Left ventricle myocardium superior (tissue), 1 donor: ENCODE results near the gene RPL10A. TPM values are rescaled to one million over a fixed set of nuclear protein-coding genes. Genes with fewer than 3 reads are reported as not detected.

Experiments used
- ATAC-seq: fragments of 200-7000 bp; cut with Tn5 transposase; one replicate; pipeline ENCODE4 v1.9.1; 2020; ENCODE audit warnings: mild to moderate bottlenecking, moderate library complexity
- DNase-seq: peaks from one replicate; pipeline ENCODE4 v3.0.0-alpha.2; 2020
- intact Hi-C: fragments of 100-400 bp; cut with micrococcal nuclease; formaldehyde crosslinking; loops from one replicate; pipeline ENCODE4 v1.11.0; 2022
- total RNA-seq: library from RNA; stranded (reverse); fragmentation: NEBNext Ultra II Directional; extraction: Animal tissue kit (Norgen Biotek cat#: 25700); gene quantifications from one replicate; pipeline ENCODE4 v1.2.1, GENCODE V29; 2021
- donor health status: DM: no; HTN: yes; CAD: no; lungs with severe emphysema.

RPL10A gene
- total RNA-seq, 1 donor from 2014 or later = 560 TPM

GRCh38 chr6:35487658-35488516, 19.7 kb downstream of the RPL10A start:
- DNase-seq (no peak), ATAC-seq (no peak)
- intact Hi-C loops = no loop called here

- DNase-seq (no peak), ATAC-seq (no peak)
- intact Hi-C loops = no loop called here
Observed at GRCh38 chr6:35488517-35488862, 20.3 kb downstream of the RPL10A start.

GRCh38 chr6:35489066-35489465, 20.9 kb downstream of the RPL10A start:
- intact Hi-C loops = no loop called here
- ATAC-seq (no peak), DNase-seq (no peak)

GRCh38 chr6:35489995-35490791, 22.0 kb downstream of the RPL10A start:
- DNase-seq (peak; percentile 92), ATAC-seq (peak; percentile 77)
- intact Hi-C loops = no loop called here

- intact Hi-C loops = no loop called here
- no peak for DNase-seq
- no peak for ATAC-seq
Observed at GRCh38 chr6:35490821-35491557, 22.8 kb downstream of the RPL10A start.

GRCh38 chr6:35491558-35492257, 23.5 kb downstream of the RPL10A start:
- intact Hi-C loops = no loop called here
- ATAC-seq = no peak
- no peak for DNase-seq

GRCh38 chr6:35492258-35492973, 24.2 kb downstream of the RPL10A start:
- ATAC-seq = no peak
- intact Hi-C loops = no loop called here
- no peak for DNase-seq

GRCh38 chr6:35492974-35493284, 24.7 kb downstream of the RPL10A start:
- intact Hi-C loops = no loop called here
- ATAC-seq = no peak
- no peak for DNase-seq

- ATAC-seq (no peak), DNase-seq (no peak)
- intact Hi-C loops = no loop called here
Observed at GRCh38 chr6:35493307-35493983, 25.2 kb downstream of the RPL10A start.

- intact Hi-C loops = no loop called here
- ATAC-seq (no peak), DNase-seq (peak; percentile 51)
Observed at GRCh38 chr6:35494161-35494563, 26.0 kb downstream of the RPL10A start.

- ATAC-seq (no peak), DNase-seq (no peak)
- intact Hi-C loops = no loop called here
Observed at GRCh38 chr6:35495258-35496035, 27.2 kb downstream of the RPL10A start.

- intact Hi-C loops = no loop called here
- ATAC-seq (peak; percentile 45), DNase-seq (peak; percentile 70)
Observed at GRCh38 chr6:35496036-35496840, 28.0 kb downstream of the RPL10A start.

GRCh38 chr6:35496841-35497570, 28.8 kb downstream of the RPL10A start, which contains the start of gene TEAD3:
TSS of gene TEAD3 (minus strand) at chr6:35497079.
- peak; percentile 64 for ATAC-seq
- DNase-seq = peak; percentile 82
- intact Hi-C loops = no loop called here

- ATAC-seq (peak; percentile 56), DNase-seq (peak; percentile 88)
- intact Hi-C loops = no loop called here
Observed at GRCh38 chr6:35497571-35498421, 29.6 kb downstream of the RPL10A start.

GRCh38 chr6:35498422-35499067, 30.3 kb downstream of the RPL10A start:
- no peak for ATAC-seq
- intact Hi-C loops = no loop called here
- peak; percentile 52 for DNase-seq
